HEK293 (cell line): Measurements from ENCODE around the gene MAIP1.

Experiments
- CTCF ChIA-PET: fragments of 350-600 bp; formaldehyde crosslinking; extraction: SDS; loops from one replicate; lab custom pipeline; 2021; ENCODE audit warnings: antibody characterized with exemption; lab: Yijun Ruan, JAX
- POLR2A ChIA-PET: fragments of 300-600 bp; formaldehyde crosslinking; extraction: SDS; loops from one replicate; lab custom pipeline; 2020; ENCODE audit warnings: antibody characterized with exemption, inconsistent platforms; lab: Yijun Ruan, JAX
- H3K27ac ChIP-seq: fragments of 200-500 bp; sonication (Bioruptor generic); 2 replicates; pipeline ENCODE4 v1.5.1; 2014; ENCODE audit warnings: low read depth, low read length, control low read depth, inconsistent platforms; ENCODE audit errors: extremely low read depth
- H3K36me3 ChIP-seq, 2 experiments: fragments of 200-500 bp in 1 of 2; sonication (Bioruptor generic) in 1 of 2; 1 replicate in 1 of 2; 2 replicates in 1 of 2; pipeline ENCODE4 v1.5.1; 2014 to 2017; ENCODE audit warnings: inconsistent platforms in 2 of 2, low read length in 2 of 2; ENCODE audit not compliant: control insufficient read depth in 2 of 2, insufficient read depth in 1 of 2
- H3K4me1 ChIP-seq: fragments of 200-500 bp; sonication (Bioruptor generic); 2 replicates; pipeline ENCODE4 v1.5.1; 2014; ENCODE audit warnings: mild to moderate bottlenecking, low read length, inconsistent platforms; ENCODE audit not compliant: control insufficient read depth, insufficient read depth
- H3K4me3 ChIP-seq: 2 replicates; pipeline ENCODE4 v1.5.1; 2011; ENCODE audit warnings: low read depth, mild to moderate bottlenecking, control low read depth, low read length, moderate library complexity
- H3K9me3 ChIP-seq: fragments of 200-500 bp; sonication (Bioruptor generic); 2 replicates; pipeline ENCODE4 v1.5.1; 2014; ENCODE audit warnings: low read depth, low read length, inconsistent platforms; ENCODE audit not compliant: control insufficient read depth, insufficient read depth
- BCL11B ChIP-seq: fragments of 450-650 bp; formaldehyde crosslinking; IDR thresholded peaks from 2 replicates; pipeline ENCODE4 v1.5.1; 2016; ENCODE audit warnings: low read depth, missing biosample characterization, missing genetic modification characterization
- GLI2 ChIP-seq: fragments of 450-650 bp; formaldehyde crosslinking; IDR thresholded peaks from 2 replicates; pipeline ENCODE4; 2017; ENCODE audit warnings: missing biosample characterization, missing genetic modification characterization, low read depth, borderline replicate concordance
- GLI4 ChIP-seq: fragments of 450-650 bp; formaldehyde crosslinking; IDR thresholded peaks from 2 replicates; pipeline ENCODE4 v1.5.1; 2016; ENCODE audit warnings: missing biosample characterization, missing genetic modification characterization
- HOXA7 ChIP-seq: sonication (generic); formaldehyde crosslinking; IDR thresholded peaks from 2 replicates; pipeline ENCODE4 v1.8.1; 2022; ENCODE audit warnings: missing genetic modification reagents, borderline replicate concordance
- HOXC10 ChIP-seq: sonication (generic); formaldehyde crosslinking; IDR thresholded peaks from 2 replicates; pipeline ENCODE4 v1.8.1; 2023; ENCODE audit warnings: mild to moderate bottlenecking, missing genetic modification reagents
- REPIN1 ChIP-seq: fragments of 450-650 bp; formaldehyde crosslinking; IDR thresholded peaks from 2 replicates; pipeline ENCODE4 v1.5.1; 2017; ENCODE audit warnings: missing biosample characterization, missing genetic modification characterization, low read depth
- SALL2 ChIP-seq: fragments of 450-650 bp; formaldehyde crosslinking; IDR thresholded peaks from 2 replicates; pipeline ENCODE4 v1.5.0; 2017; ENCODE audit warnings: missing biosample characterization, mild to moderate bottlenecking, missing genetic modification characterization, borderline replicate concordance
- SETDB1 ChIP-seq: IDR thresholded peaks from one replicate; pipeline ENCODE4 v1.6.1; 2017; ENCODE audit warnings: mild to moderate bottlenecking, low read length, moderate library complexity, mixed read lengths; ENCODE audit not compliant: insufficient read length
- SP7 ChIP-seq: fragments of 450-650 bp; formaldehyde crosslinking; IDR thresholded peaks from 2 replicates; pipeline ENCODE4 v1.5.1; 2016; ENCODE audit warnings: missing biosample characterization, missing genetic modification characterization
- ZBTB21 ChIP-seq: fragments of 450-650 bp; formaldehyde crosslinking; IDR thresholded peaks from 2 replicates; pipeline ENCODE4 v1.5.1; 2017; ENCODE audit warnings: missing biosample characterization, missing genetic modification characterization
- ZBTB8A ChIP-seq: fragments of 450-650 bp; formaldehyde crosslinking; IDR thresholded peaks from 2 replicates; pipeline ENCODE4 v1.5.1; 2016; ENCODE audit warnings: missing biosample characterization, missing genetic modification characterization
- ZFP69B ChIP-seq: fragments of 450-650 bp; formaldehyde crosslinking; IDR thresholded peaks from 2 replicates; pipeline ENCODE4 v1.5.1; 2016; ENCODE audit warnings: missing biosample characterization, missing genetic modification characterization
- ZNF121 ChIP-seq: fragments of 450-650 bp; formaldehyde crosslinking; IDR thresholded peaks from 2 replicates; pipeline ENCODE4 v1.5.1; 2016; ENCODE audit warnings: missing biosample characterization, missing genetic modification characterization
- ZNF132 ChIP-seq: fragments of 450-650 bp; formaldehyde crosslinking; IDR thresholded peaks from 2 replicates; pipeline ENCODE4 v1.5.1; 2017; ENCODE audit warnings: missing biosample characterization, missing genetic modification characterization, borderline replicate concordance
- ZNF133 ChIP-seq: fragments of 450-650 bp; formaldehyde crosslinking; IDR thresholded peaks from 2 replicates; pipeline ENCODE4 v1.5.1; 2016; ENCODE audit warnings: missing biosample characterization, missing genetic modification characterization
- ZNF148 ChIP-seq: fragments of 450-650 bp; formaldehyde crosslinking; IDR thresholded peaks from 2 replicates; pipeline ENCODE4 v1.5.0; 2017; ENCODE audit warnings: missing biosample characterization, missing genetic modification characterization, borderline replicate concordance
- ZNF157 ChIP-seq: fragments of 450-650 bp; formaldehyde crosslinking; IDR thresholded peaks from 2 replicates; pipeline ENCODE4 v1.5.1; 2016; ENCODE audit warnings: missing biosample characterization, missing genetic modification characterization
- ZNF16 ChIP-seq: fragments of 450-650 bp; formaldehyde crosslinking; IDR thresholded peaks from 2 replicates; pipeline ENCODE4 v1.5.1; 2016; ENCODE audit warnings: low read depth, missing biosample characterization, missing genetic modification characterization
- ZNF221 ChIP-seq: fragments of 450-650 bp; formaldehyde crosslinking; IDR thresholded peaks from 2 replicates; pipeline ENCODE4 v1.5.1; 2017; ENCODE audit warnings: missing biosample characterization, missing genetic modification characterization, borderline replicate concordance
- ZNF239 ChIP-seq: fragments of 450-650 bp; formaldehyde crosslinking; IDR thresholded peaks from 2 replicates; pipeline ENCODE4 v1.5.1; 2016; ENCODE audit warnings: missing biosample characterization, missing genetic modification characterization
- ZNF24 ChIP-seq: fragments of 450-650 bp; formaldehyde crosslinking; IDR thresholded peaks from 2 replicates; pipeline ENCODE4 v1.5.1; 2016; ENCODE audit warnings: missing biosample characterization, missing genetic modification characterization
- ZNF335 ChIP-seq: fragments of 450-650 bp; formaldehyde crosslinking; conservative IDR thresholded peaks from 2 replicates; pipeline ENCODE4 v1.5.1; 2016; ENCODE audit warnings: missing biosample characterization, missing genetic modification characterization
- ZNF423 ChIP-seq: fragments of 450-650 bp; formaldehyde crosslinking; IDR thresholded peaks from 2 replicates; pipeline ENCODE4 v1.5.1; 2016; ENCODE audit warnings: missing biosample characterization, missing genetic modification characterization
- ZNF48 ChIP-seq: fragments of 450-650 bp; formaldehyde crosslinking; IDR thresholded peaks from 2 replicates; pipeline ENCODE4 v1.5.1; 2016; ENCODE audit warnings: missing biosample characterization, missing genetic modification characterization
- ZNF488 ChIP-seq: fragments of 450-650 bp; formaldehyde crosslinking; IDR thresholded peaks from 2 replicates; pipeline ENCODE4 v1.5.1; 2016; ENCODE audit warnings: missing biosample characterization, missing genetic modification characterization
- ZNF544 ChIP-seq: fragments of 450-650 bp; formaldehyde crosslinking; IDR thresholded peaks from 2 replicates; pipeline ENCODE4 v1.5.0; 2017; ENCODE audit warnings: missing biosample characterization, missing genetic modification characterization
- ZNF558 ChIP-seq: fragments of 450-650 bp; formaldehyde crosslinking; IDR thresholded peaks from 2 replicates; pipeline ENCODE4 v1.5.1; 2016; ENCODE audit warnings: missing biosample characterization, missing genetic modification characterization
- ZNF645 ChIP-seq: fragments of 450-650 bp; formaldehyde crosslinking; IDR thresholded peaks from 2 replicates; pipeline ENCODE4; 2016; ENCODE audit warnings: missing biosample characterization, missing genetic modification characterization
- ZNF777 ChIP-seq: fragments of 450-650 bp; formaldehyde crosslinking; IDR thresholded peaks from 2 replicates; pipeline ENCODE4 v1.5.1; 2017; ENCODE audit warnings: missing biosample characterization, missing genetic modification characterization, borderline replicate concordance
- ZNF830 ChIP-seq: fragments of 450-650 bp; IDR thresholded peaks from 2 replicates; pipeline ENCODE4 v1.5.0; 2018; ENCODE audit warnings: missing biosample characterization, missing genetic modification characterization, low read depth, mild to moderate bottlenecking, moderate library complexity
- ZXDB ChIP-seq: fragments of 450-650 bp; formaldehyde crosslinking; IDR thresholded peaks from 2 replicates; pipeline ENCODE4 v1.5.1; 2016; ENCODE audit warnings: missing biosample characterization, missing genetic modification characterization

MAIP1 gene

GRCh38 chr2:199958014-199958413, 2.6 kb downstream of the MAIP1 start (continued):
- TF ChIP-seq ZXDB (no peak), ZNF488 (tag by site-specific recombination) (no peak), ZNF133 (no peak), GLI4 (tag by site-specific recombination) (no peak), ZNF121 (no peak)

- peaks cover 55 to 86% of the 10 kb centered on the region in 2 experiments for H3K36me3 ChIP-seq
- ChIA-PET CTCF (interaction anchor here (0.8 kb wide), 1 partner anchor 11 kb away, joined by 6 read pairs; no protein-coding TSS in a partner anchor), POLR2A (no interaction called here)
- no peak overlapping the region for H3K27ac ChIP-seq
- no peaks in the 10 kb centered on the region for H3K9me3 ChIP-seq
- H3K4me3 ChIP-seq = no peak overlapping the region
- TF ChIP-seq ZNF335 (tag by site-specific recombination) (no peak), ZNF24 (no peak), ZBTB21 (tag by site-specific recombination) (no peak), SP7 (no peak), ZNF544 (tag by site-specific recombination) (no peak), GLI2 (tag by site-specific recombination) (no peak), ZNF221 (tag by site-specific recombination) (no peak), ZNF148 (tag by site-specific recombination) (no peak), ZNF830 (tag by site-specific recombination) (no peak), ZNF157 (tag by site-specific recombination) (no peak), ZBTB8A (tag by site-specific recombination) (no peak)
- 0 out of 2 replicates have a peak, but pooled peaks cover 2% of the 10 kb centered on the region for H3K4me1 ChIP-seq
Measured at GRCh38 chr2:199962203-199962602, 6.8 kb downstream of the MAIP1 start.

- H3K4me1 ChIP-seq = no peaks in the 10 kb centered on the region
- H3K9me3 ChIP-seq = no peaks in the 10 kb centered on the region
- no peak overlapping the region for H3K4me3 ChIP-seq
- no peak overlapping the region for H3K27ac ChIP-seq
- no peak for TF ChIP-seq ZFP69B (tag by site-specific recombination)
- no peak for TF ChIP-seq SETDB1
- no peak for TF ChIP-seq SALL2
- TF ChIP-seq ZNF132 = no peak
- TF ChIP-seq ZNF645 (tag by site-specific recombination) = no peak
- no peak for TF ChIP-seq ZNF777 (tag by site-specific recombination)
- TF ChIP-seq HOXC10 (CRISPR knock-in tag) = no peak
- TF ChIP-seq REPIN1 (tag by site-specific recombination) = no peak
- no peak for TF ChIP-seq ZNF239 (tag by site-specific recombination)
- no peak for TF ChIP-seq ZNF16 (tag by site-specific recombination)
- no peak for TF ChIP-seq ZNF423 (tag by site-specific recombination)
- no peak for TF ChIP-seq HOXA7
- TF ChIP-seq BCL11B (tag by site-specific recombination) = no peak
- no peak for TF ChIP-seq ZNF558 (tag by site-specific recombination)
- no peak for TF ChIP-seq ZNF48
- ChIA-PET POLR2A (no interaction called here), CTCF (interaction anchor here (1.0 to 1.4 kb wide), 3 partner anchors 14 to 738 kb away, joined by 3 to 7 read pairs (median 3); no protein-coding TSS in a partner anchor)
- H3K36me3 ChIP-seq = peaks cover 45 to 61% of the 10 kb centered on the region in 2 experiments
Measured at GRCh38 chr2:199966405-199966804, 11.0 kb downstream of the MAIP1 start.
